T-cell (primary cell): ENCODE measurements around the gene DRC3. TPM values are rescaled to one million over a fixed set of nuclear protein-coding genes. Genes with fewer than 3 reads are reported as not detected.

Experiments
- ATAC-seq, 4 experiments: fragments of 200-7000 bp in 3 of 4; fragments of 150-1000 bp in 1 of 4; cut with Tn5 transposase; replicated peaks in 1 of 4; 1 replicate in 3 of 4; 2 replicates in 1 of 4; pipeline ENCODE4 v1.10.0; 2021; ENCODE audit warnings: moderate library complexity in 3 of 4, mild to moderate bottlenecking in 2 of 4, moderate number of reproducible peaks in 1 of 4
- CTCF ChIA-PET, 2 donors: fragments of 300-600 bp; sonication (Branson Sonifier 250); formaldehyde crosslinking; loops; one replicate each; lab custom pipeline; 2022; ENCODE audit warnings: antibody characterized with exemption in 2 of 2; lab: Charles Lee
- POLR2A ChIA-PET, 2 donors: fragments of 300-600 bp; sonication (Branson Sonifier 250); formaldehyde crosslinking; loops; one replicate each; lab custom pipeline; 2022; ENCODE audit warnings: antibody characterized with exemption in 2 of 2; lab: Charles Lee
- DNase-seq, 35 experiments: peaks; one replicate each; pipeline versions ENCODE4 v3.0.0 to v3.0.0-alpha.2; 2013 to 2023
- H3K27ac ChIP-seq: one replicate; pipeline ENCODE4 v1.5.1; 2013; ENCODE audit warnings: low read length
- H3K27me3 ChIP-seq, 2 experiments: replicated peaks in 1 of 2; 1 replicate in 1 of 2; 2 replicates in 1 of 2; pipeline versions ENCODE4 v1.6.1 to v1.7.0; 2013; ENCODE audit warnings: low read length in 1 of 2, mixed read lengths in 1 of 2; ENCODE audit not compliant: control insufficient read depth in 2 of 2, insufficient read depth in 2 of 2; ENCODE audit errors: extremely low read depth in 1 of 2
- H3K36me3 ChIP-seq, 2 donors: 1 replicate in 1 of 2; 2 replicates in 1 of 2; pipeline versions ENCODE4 v1.6.1 to v1.7.0; 2013; ENCODE audit warnings: low read length in 1 of 2; ENCODE audit not compliant: control insufficient read depth in 2 of 2, insufficient read depth in 1 of 2; ENCODE audit errors: extremely low read depth in 1 of 2
- H3K4me1 ChIP-seq, 2 experiments: 1 replicate in 1 of 2; 2 replicates in 1 of 2; pipeline versions ENCODE4 v1.6.1 to v1.7.0; 2013; ENCODE audit warnings: low read length in 2 of 2, mixed read lengths in 1 of 2; ENCODE audit not compliant: insufficient read depth in 2 of 2, control insufficient read depth in 1 of 2; ENCODE audit errors: extremely low read depth in 1 of 2
- H3K4me3 ChIP-seq, 2 donors: 1 replicate in 1 of 2; 2 replicates in 1 of 2; pipeline versions ENCODE4 v1.5.1 to v1.7.0; 2013; ENCODE audit warnings: mild to moderate bottlenecking in 2 of 2, low read length in 1 of 2, moderate library complexity in 1 of 2; ENCODE audit not compliant: control insufficient read depth in 1 of 2; ENCODE audit errors: extremely low read depth in 1 of 2
- H3K9me3 ChIP-seq: 2 replicates; pipeline ENCODE4 v1.7.0; 2013
- H3K27ac Mint-ChIP-seq, 2 donors: one replicate each; pipeline ENCODE4 v1.8.0; 2020 to 2021; ENCODE audit warnings: mild to moderate bottlenecking in 2 of 2, mixed read lengths in 2 of 2
- H3K27me3 Mint-ChIP-seq, 2 donors: one replicate each; pipeline ENCODE4 v1.8.0; 2021 to 2022; ENCODE audit warnings: mixed read lengths in 2 of 2
- H3K36me3 Mint-ChIP-seq: one replicate; pipeline ENCODE4 v1.8.0; 2021; ENCODE audit warnings: mixed read lengths
- H3K4me1 Mint-ChIP-seq, 3 donors: one replicate each; pipeline ENCODE4 v1.8.0; 2020 to 2022; ENCODE audit warnings: mixed read lengths in 3 of 3, mild to moderate bottlenecking in 1 of 3
- H3K4me3 Mint-ChIP-seq, 3 donors: one replicate each; pipeline ENCODE4 v1.8.0; 2020 to 2022; ENCODE audit warnings: mild to moderate bottlenecking in 3 of 3, mixed read lengths in 3 of 3, moderate library complexity in 3 of 3
- H3K9me3 Mint-ChIP-seq, 3 donors: one replicate each; pipeline ENCODE4 v1.8.0; 2020 to 2022; ENCODE audit warnings: mixed read lengths in 3 of 3
- WGBS: methylation state at CpG from one replicate; pipeline ENCODE4 v1.1.5; 2013; ENCODE audit warnings: missing lambda C conversion rate; ENCODE audit not compliant: insufficient coverage; 5-methylcytosine and 5-hydroxymethylcytosine counted together
- total RNA-seq, 35 experiments: library from RNA in 6 of 35; stranded (reverse) in 6 of 35; fragments of 120-200 nt in 1 of 35; gene quantifications; one replicate each; pipeline versions ENCODE4 v1.2.1 to v1.2.4 and lab custom pipeline; 2013 to 2026

The DRC3 gene
- total RNA-seq, 5 donors from 2014 or later (not counting 1 experiment from before 2014, with no cell fraction given), result 0.32 to 0.58 (median 0.53) TPM; not detected in 2

- no peaks in the 10 kb centered on the region for H3K9me3 Mint-ChIP-seq
- Histone ChIP-seq H3K36me3 (peaks cover 0 to 7% of the 10 kb centered on the region in 2 donors), H3K27ac (peak overlapping the region; percentile 67), H3K27me3 (no peaks in the 10 kb centered on the region), H3K4me3 (peak overlapping the region; percentile 7 to 15), H3K4me1 (peaks cover 32 to 54% of the 10 kb centered on the region in 2 experiments), H3K9me3 (no peaks in the 10 kb centered on the region)
- H3K36me3 Mint-ChIP-seq, result peaks cover 20% of the 10 kb centered on the region
- no peaks in the 10 kb centered on the region for H3K27me3 Mint-ChIP-seq
- WGBS, result 31% methylated on average over 3 of the region's 7 CpGs
- DNase-seq (peak in 1 of 35 experiments; percentile 47), ATAC-seq (peak; percentile 30 to 61 (median 44))
- H3K4me1 Mint-ChIP-seq, result peaks cover 72 to 73% (median 72%) of the 10 kb centered on the region in 3 donors
- CTCF ChIA-PET, result interaction anchor here in 1 of 2 donors (0.6 to 1.4 kb wide), 6 partner anchors 11 to 40 kb away, joined by 3 to 5 read pairs (median 3); partner anchors contain the start of genes DRC3 and TOM1L2
- H3K27ac Mint-ChIP-seq, result peak overlapping the region; percentile 98 to 99
- peak overlapping the region; percentile 75 to 76 (median 75) for H3K4me3 Mint-ChIP-seq
- POLR2A ChIA-PET, result interaction anchor here (0.5 to 2.0 kb wide), 3 partner anchors 13 to 360 kb away, joined by 4 to 8 read pairs (median 6); partner anchors contain the start of genes DRC3 (in 1 of the 2) and TOM1L2 (in 1 of the 2)
These were observed 12.9 kb upstream of the DRC3 start for GRCh38 chr17:17959520-17960361.

- no peak for ATAC-seq
- peaks cover 12% of the 10 kb centered on the region for H3K36me3 Mint-ChIP-seq
- peaks cover 32 to 53% of the 10 kb centered on the region in 2 experiments for H3K4me1 ChIP-seq
- H3K9me3 Mint-ChIP-seq, result no peaks in the 10 kb centered on the region
- CTCF ChIA-PET, result interaction anchor here in 1 of 2 donors (0.6 to 1.4 kb wide), 5 partner anchors 11 to 41 kb away, joined by 3 to 5 read pairs (median 3); partner anchors contain the start of genes DRC3 and TOM1L2
- no peaks in the 10 kb centered on the region for H3K27me3 Mint-ChIP-seq
- WGBS, result 100% methylated on average over 3 of the region's 5 CpGs
- H3K4me3 Mint-ChIP-seq, result peak overlapping the region; percentile 75 to 76 (median 75)
- no peaks in the 10 kb centered on the region for H3K27me3 ChIP-seq
- no peak for DNase-seq
- peaks cover 0 to 3% of the 10 kb centered on the region in 2 donors for H3K36me3 ChIP-seq
- peak overlapping the region; percentile 98 to 99 for H3K27ac Mint-ChIP-seq
- H3K4me1 Mint-ChIP-seq, result peaks cover 71 to 74% (median 72%) of the 10 kb centered on the region in 3 donors
- H3K4me3 ChIP-seq, result no peak overlapping the region
- peak overlapping the region; percentile 67 for H3K27ac ChIP-seq
- POLR2A ChIA-PET, result interaction anchor here in 1 of 2 donors (1.0 kb wide), 1 partner anchor 12 kb away, joined by 6 read pairs; the partner anchor contains the start of genes DRC3 and TOM1L2
- H3K9me3 ChIP-seq, result no peaks in the 10 kb centered on the region
These were observed 12.1 kb upstream of the DRC3 start for GRCh38 chr17:17960500-17961030.

GRCh38 chr17:17963066-17963465 lies 9.6 kb upstream of the DRC3 start:
- Histone ChIP-seq H3K36me3 (no peaks in the 10 kb centered on the region), H3K9me3 (no peaks in the 10 kb centered on the region), H3K4me1 (peaks cover 25 to 34% of the 10 kb centered on the region in 2 experiments), H3K27me3 (no peaks in the 10 kb centered on the region), H3K4me3 (no peak overlapping the region), H3K27ac (no peak overlapping the region)
- DNase-seq, result no peak
- Mint-ChIP-seq H3K36me3 (peaks cover 7% of the 10 kb centered on the region), H3K4me1 (peaks cover 76 to 77% (median 77%) of the 10 kb centered on the region in 3 donors), H3K4me3 (no peak overlapping the region), H3K9me3 (no peaks in the 10 kb centered on the region), H3K27ac (peak overlapping the region in 1 of 2 donors; percentile 71), H3K27me3 (no peaks in the 10 kb centered on the region)
- POLR2A ChIA-PET, result no interaction called here
- CTCF ChIA-PET, result no interaction called here
- ATAC-seq, result no peak
- WGBS, result 100% methylated on average over 2 of the region's 4 CpGs

- Mint-ChIP-seq H3K36me3 (peaks cover 7% of the 10 kb centered on the region), H3K4me3 (no peak overlapping the region), H3K9me3 (no peaks in the 10 kb centered on the region), H3K27me3 (no peaks in the 10 kb centered on the region), H3K4me1 (peaks cover 73 to 74% (median 73%) of the 10 kb centered on the region in 3 donors), H3K27ac (peak overlapping the region; percentile 25 to 71)
- H3K27ac ChIP-seq, result no peak overlapping the region
- H3K4me3 ChIP-seq, result no peak overlapping the region
- DNase-seq (no peak), ATAC-seq (no peak)
- H3K9me3 ChIP-seq, result no peaks in the 10 kb centered on the region
- WGBS, result no CpG with 5 or more reads among the region's 7 CpGs
- H3K4me1 ChIP-seq, result peaks cover 19 to 28% of the 10 kb centered on the region in 2 experiments
- ChIA-PET CTCF (no interaction called here), POLR2A (no interaction called here)
- H3K27me3 ChIP-seq, result no peaks in the 10 kb centered on the region
- no peaks in the 10 kb centered on the region for H3K36me3 ChIP-seq
These were observed 8.8 kb upstream of the DRC3 start for GRCh38 chr17:17963694-17964436.

- 80% methylated on average over 2 of the region's 4 CpGs for WGBS
- no peaks in the 10 kb centered on the region for H3K36me3 ChIP-seq
- no peak overlapping the region for H3K4me3 ChIP-seq
- DNase-seq (no peak), ATAC-seq (no peak)
- Mint-ChIP-seq H3K4me3 (no peak overlapping the region), H3K27me3 (no peaks in the 10 kb centered on the region), H3K36me3 (peaks cover 8% of the 10 kb centered on the region), H3K27ac (no peak overlapping the region), H3K9me3 (no peaks in the 10 kb centered on the region), H3K4me1 (peaks cover 68 to 72% (median 71%) of the 10 kb centered on the region in 3 donors)
- ChIA-PET POLR2A (no interaction called here), CTCF (no interaction called here)
- H3K27ac ChIP-seq, result no peak overlapping the region
- peaks cover 12 to 21% of the 10 kb centered on the region in 2 experiments for H3K4me1 ChIP-seq
- H3K27me3 ChIP-seq, result no peaks in the 10 kb centered on the region
- no peaks in the 10 kb centered on the region for H3K9me3 ChIP-seq
These were observed 8.0 kb upstream of the DRC3 start for GRCh38 chr17:17964710-17965109.
